ENCODE results near the gene ELN.

ELN gene

DNA sequence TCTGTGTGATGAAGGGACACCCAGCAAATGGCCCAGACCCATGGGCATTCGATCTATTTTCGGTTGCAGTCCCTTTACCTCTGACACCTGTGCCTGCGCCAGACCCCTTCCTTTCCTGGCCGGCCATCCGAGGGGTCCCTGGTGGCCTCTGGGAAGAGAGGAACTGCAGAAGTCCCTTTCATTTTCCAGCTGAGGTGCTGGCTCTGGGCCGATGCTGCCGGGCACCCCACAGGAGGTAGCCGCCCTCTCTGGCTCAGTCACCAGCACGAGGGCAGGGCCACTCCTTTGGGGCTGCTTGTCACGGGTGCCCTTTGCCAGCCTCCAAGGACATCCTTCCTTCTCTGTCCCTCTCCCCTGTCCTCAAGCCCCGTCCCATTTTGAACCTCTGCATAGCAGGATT is 4.2 kb upstream of the ELN start:
- DNase-seq (ENCODE audit: low spot score) = no peak

DNA sequence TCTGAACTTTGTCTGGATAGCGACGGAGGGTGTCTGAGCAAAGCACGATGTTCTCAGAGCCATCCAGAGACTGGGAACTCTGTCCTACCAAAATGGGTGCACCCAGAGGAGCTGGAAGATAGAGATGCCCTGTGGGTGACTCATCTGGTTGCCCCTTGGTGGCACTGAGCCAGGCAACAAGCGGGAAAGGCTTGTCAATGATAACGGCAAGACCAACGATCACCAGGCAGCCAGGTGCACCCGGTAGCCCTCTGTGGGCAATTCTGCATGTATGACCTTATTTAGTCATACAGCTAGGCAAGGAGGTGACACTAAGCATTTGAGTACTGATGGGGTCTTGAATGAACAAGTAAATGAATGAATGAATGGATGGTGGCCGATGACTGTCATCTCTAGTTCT is 2.8 kb upstream of the ELN start:
- DNase-seq (ENCODE audit: low spot score) = no peak

DNA sequence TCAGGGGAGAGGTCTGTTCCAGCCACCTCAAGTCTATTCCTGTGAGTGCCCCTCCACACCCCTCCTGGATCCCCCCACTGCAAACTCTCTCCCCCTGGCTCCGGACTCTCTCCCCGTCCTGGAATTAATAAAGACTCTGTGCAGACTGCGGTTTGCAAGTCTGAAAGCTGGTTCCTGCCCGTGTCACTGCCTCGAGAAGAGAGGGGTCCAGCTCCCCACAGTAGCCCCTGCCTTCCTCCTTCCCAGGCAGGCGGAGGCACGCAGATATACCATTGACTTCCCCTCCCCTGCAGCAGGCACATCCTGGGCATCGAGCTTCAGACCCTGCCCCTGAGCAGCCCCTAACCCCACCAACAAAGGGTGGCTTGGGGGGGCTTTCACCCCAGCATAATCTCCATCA is 2.2 kb upstream of the ELN start:
- no peak for DNase-seq (ENCODE audit: low spot score)

DNA sequence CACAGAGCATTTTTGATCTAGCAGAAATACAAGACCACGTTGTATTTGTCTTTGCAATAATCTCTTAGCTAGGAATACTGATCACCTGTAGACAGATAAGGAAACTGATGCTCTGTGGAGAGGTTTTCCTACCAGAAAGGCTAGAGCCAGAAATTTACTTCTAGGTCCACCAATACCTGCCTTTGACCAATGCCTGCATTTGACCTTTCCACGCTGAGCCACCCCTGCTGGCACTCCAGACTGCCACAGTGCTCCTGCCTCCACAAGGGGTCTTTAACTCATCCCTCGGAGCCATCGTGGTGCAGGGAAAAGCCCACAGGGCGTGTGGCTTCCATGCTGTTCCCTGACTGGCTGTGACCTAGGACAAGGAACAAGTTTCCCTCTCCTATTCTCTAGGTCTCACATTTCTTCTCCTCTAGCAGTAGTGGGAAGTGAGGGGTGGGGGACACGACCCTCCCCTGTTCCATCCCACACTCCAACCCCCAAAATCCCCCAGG is 1.5 kb upstream of the ELN start:
- DNase-seq (ENCODE audit: low spot score) = no peak

DNA sequence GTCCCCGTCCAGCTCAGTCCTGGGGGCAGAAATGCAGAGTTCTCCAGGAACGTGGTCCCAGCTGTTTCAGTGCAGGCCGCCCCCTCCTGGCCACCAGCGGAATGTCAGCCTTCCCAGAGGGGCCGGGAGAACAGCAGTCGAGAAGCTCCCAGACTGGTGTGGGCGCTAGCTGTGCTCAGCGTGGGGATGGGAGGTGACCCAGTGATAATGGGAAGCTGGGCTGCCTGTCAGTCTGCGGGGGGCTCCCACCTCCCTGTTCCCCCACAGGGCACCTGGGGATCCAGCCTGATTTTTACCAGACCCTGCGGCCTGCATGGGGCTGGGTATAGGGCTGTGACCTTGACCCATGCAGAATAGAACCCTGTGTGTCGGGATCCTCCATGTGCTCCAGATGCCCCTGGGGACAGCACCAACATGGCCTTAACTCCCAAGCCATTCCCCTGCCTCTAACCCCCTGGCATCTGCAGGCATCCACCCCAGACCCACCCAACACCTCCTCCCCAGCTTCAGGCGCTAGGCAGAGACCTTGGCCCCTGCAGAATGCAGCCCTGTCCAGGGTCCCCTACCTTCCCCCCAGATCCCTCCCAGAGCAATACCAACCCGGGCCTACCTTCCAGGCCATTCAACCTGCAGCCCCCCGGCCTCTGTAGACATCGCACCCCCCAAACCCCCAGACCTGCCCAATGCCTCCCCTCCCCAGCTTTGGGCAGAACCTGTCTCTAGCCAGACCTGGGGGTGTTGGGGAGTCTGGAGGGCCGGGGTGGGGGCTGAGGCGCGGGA is 880 bp upstream of the ELN start:
- DNase-seq (ENCODE audit: low spot score) = peak; percentile 89

DNA sequence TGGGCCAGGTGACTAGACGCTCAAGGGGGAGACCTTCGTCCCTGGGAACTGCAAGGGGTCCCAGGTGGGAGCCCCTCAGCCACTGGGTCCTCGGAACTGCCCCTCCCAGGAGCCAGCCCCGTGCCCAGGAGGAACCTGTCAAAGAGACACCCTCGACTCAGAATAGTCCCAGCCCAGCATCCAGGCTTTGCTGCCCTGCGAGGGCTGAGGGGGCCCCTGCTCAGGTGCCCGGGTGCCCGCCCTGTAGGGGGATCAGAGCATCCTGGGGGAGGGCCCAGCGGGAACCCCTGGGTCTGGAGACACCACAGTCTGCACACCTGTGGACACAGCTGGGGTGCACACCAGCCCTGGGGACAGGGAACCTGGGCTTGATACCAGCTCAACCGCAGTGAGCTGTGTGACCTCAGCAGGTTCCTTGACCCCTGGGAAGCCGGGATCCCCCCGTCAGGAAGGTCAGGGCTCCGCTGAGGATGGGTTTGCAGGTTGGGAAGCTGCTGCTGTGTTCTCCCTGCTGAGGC is 407 bp downstream of the ELN start:
- no peak for DNase-seq (ENCODE audit: low spot score)

DNA sequence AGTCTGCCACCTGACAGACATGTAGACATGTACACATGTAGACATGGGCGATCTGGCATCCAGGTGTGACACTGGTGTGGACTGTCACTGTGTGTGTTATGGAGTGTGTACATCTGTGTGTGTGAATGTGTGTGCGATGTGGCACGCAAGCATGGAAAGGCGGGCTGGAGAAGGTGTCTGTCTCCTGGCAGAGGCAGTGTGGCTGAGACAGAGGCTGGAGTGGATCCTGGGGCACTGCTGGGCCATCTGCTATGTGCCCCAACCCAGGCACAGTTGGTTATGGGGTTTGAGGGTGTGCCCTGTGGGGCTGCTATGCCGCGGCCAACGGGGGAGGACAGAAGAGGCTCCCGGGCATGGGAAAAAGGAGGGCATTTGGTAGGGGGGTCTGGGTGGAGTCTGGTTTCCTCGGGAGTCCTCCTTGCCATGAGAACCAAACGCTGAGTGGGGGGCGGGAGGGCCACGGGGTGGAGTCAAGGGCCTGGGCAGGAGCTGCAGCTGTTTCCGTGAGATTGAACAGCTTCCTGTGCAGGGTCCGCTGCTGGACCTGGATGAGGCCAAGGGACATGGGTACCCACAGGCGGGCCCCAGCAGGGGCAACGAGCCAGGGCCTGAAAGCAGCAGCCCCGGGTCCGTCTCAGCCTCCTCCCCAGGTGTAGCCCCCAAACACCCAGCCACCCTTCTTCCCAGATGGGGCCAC is 1.3 kb downstream of the ELN start:
- no peak for DNase-seq (ENCODE audit: low spot score)

DNA sequence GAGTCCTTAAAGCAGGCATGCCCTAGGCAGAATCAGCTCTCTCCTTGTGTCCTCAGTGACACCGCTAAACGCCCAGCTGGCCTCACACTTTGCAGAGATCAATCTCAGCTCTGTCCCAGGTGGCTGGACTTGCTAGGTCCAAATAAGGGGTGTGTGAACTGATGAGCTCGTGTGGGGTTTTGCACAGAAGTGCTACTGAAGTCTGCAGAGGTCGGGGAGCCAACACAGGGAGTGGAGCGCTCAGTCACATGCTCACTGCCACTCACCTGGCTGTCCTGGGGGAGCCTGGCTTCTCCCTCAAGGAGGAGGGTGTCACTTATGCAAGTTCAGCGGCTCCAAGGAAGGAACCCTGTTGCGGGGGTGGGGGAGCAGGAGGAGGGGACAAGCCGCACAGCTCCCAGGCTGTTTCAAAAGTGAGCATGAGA is 2.0 kb downstream of the ELN start:
- DNase-seq (ENCODE audit: low spot score) = no peak

DNA sequence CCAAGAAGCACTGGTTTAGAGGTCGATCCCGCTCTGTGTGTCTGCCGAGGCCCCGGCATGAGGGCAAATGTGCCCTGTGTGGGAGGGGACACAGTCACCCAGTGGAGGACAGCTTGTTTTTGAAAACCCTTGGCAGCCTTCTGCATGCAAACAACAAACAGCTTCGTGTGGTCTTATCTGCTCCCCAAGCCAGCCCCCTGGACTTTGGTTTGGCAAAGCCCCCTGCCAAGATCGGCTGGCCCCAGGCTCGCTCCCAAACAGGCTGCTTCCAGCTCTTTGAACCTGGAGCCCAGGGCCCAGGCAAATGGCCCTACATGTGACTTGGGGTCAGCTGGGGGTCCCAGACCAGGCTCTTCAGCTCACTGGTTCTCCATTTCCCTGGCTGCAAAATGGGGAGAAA is 2.9 kb downstream of the ELN start:
- no peak for DNase-seq (ENCODE audit: low spot score)

DNA sequence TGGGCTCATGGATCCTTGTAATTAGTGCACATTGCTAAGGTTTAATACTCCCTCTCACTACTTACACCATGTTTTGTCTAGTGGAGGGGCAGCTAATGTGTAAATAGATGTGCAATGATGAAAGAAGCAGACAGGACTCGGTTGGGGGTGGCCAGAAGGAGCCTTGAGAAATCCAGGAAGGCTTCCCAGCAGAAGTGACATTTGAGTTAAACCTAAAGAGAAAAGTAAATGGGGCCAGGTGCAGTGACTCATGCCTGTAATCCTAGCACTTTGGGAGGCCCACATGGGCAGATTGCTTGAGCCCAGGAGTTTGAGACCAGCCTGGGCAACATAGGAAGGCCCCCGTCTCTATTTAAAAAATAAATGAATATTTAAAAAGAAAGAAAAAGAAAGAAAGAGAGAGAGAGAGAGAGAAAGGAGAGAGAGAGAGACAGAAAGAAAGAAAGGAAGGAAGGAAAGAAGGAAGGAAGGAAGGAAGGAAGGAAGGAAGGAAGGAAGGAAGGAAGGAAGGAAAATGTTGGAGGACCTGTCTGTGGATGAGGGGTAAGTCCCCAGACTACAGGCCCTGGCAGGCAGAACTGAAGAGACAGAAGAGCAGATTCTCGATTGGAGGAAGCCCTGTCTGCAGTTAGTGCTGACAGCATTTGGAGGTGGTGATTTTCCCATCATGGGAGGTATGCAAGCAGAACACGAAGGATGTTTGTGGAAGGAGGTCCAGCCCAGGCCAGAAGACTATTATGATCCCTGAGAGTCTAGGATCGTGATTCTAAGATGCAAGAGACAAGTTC is 3.6 kb downstream of the ELN start:
- DNase-seq (ENCODE audit: low spot score) = no peak

DNA sequence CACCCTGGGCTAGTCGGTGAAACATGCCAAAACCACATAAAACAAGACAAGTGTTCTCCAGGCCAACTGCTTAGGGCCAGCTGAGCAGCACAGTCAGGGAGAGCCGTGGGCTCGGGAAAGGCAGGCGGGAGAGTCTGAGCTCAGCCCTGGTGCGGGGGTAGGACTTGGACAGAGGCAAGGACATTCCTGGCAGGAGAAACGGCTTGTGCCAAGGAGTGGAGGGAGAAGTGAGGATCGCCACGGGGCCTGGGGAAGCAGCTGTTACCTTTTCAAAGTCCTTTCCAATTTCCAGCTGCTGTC is 4.2 kb downstream of the ELN start:
- DNase-seq (ENCODE audit: low spot score) = peak; percentile 82

DNA sequence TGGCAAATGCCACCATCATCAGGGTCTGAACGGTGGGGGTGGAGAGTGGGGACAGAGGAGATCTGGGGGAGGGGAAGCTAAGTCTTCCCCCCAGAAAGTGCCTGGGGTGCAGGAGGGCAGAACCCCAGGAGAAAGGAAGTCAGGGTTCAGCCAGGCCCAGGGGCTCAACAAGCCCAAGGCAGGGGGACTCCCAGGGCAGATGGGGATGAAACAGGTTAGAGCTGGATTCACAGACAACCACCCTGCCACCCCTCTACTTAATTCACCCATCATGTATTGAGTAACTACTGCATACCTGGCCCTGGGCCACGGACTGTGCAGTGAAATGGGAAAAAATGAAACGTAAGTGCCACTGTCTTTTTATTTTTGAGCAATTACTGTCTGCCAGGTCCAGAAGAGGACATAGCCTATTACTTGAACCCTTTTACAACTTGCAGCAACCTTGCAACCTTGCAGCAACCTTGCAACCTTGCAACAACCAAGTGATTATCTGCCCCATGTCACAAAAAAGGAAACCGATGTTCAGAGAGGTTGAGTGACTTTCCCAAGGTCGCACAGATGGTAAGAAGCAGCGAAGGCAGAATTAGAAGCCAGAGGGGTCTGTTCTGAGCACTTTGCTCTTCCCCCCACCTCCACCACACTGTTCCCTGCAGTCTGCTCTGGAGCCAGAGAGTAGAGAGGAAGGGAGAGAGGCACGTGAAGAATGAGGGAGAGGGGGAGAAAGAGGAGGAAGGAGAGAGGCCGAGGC is 4.8 kb downstream of the ELN start:
- no peak for DNase-seq (ENCODE audit: low spot score)

DNA sequence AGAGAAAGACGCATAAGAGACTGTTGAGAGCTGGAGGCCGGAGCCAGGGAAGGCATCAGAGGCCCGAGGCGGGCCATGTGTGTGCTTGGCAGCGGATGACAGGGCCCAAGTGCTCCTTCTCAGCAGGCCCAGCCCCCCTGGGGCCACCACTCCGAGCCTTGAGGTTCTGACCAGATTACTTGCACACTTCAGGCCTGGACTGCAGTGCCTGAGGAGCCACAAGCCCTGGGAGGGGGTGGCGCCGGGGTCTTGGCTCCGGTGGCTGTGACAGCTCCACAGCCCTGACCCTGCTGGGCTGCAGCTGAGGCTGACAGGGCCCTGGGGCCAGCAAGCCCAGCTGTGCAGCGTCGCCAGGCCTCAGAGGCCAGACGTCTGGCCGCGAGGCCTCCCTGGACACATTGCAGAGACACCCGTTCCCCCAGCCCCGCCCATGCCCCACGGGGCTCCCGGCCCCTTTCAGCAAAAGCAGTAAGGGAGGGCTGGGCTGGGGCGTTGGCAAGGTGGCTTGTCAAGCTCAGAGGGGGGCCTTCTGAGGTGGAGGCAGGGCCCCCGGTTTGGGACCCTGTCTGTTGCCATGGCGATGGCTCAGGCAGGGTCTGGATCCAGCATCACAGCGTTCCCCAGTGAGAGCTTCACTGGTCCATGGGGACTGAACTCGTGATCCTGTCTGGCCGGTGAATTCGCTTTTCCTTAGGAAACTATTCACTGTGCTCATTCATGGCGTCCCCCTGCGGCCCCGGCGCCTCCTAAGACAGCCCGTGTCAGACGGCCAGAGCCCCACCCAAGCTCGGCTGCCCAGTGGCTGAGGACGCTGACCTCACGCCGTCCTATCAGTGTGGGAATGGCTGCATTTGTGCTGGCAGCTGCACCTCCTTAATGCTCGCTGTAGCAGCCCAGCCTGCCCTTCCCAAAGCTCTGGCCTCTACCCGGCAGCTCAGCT is 5.7 kb downstream of the ELN start:
- no peak for DNase-seq (ENCODE audit: low spot score)

DNA sequence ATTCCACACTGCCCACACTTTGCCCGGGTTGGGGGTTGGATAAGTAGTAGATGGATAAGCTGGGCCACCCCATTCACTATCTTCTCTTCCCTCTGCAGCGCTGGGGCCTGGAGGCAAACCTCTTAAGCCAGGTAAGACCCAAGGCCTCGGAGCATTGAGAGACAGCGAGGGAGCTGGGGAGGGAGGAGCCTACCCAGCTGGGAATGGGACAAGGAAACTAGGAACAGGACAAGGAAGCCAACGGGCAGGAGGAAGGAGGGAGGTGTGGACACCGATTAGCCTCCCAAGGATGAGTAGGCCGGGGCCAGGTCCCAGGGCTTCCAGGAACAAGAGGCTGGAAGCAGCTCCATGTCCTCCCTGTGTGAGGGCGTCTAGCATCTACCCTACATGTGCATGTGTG is 9.6 kb downstream of the ELN start:
- DNase-seq (ENCODE audit: low spot score) = no peak

DNA sequence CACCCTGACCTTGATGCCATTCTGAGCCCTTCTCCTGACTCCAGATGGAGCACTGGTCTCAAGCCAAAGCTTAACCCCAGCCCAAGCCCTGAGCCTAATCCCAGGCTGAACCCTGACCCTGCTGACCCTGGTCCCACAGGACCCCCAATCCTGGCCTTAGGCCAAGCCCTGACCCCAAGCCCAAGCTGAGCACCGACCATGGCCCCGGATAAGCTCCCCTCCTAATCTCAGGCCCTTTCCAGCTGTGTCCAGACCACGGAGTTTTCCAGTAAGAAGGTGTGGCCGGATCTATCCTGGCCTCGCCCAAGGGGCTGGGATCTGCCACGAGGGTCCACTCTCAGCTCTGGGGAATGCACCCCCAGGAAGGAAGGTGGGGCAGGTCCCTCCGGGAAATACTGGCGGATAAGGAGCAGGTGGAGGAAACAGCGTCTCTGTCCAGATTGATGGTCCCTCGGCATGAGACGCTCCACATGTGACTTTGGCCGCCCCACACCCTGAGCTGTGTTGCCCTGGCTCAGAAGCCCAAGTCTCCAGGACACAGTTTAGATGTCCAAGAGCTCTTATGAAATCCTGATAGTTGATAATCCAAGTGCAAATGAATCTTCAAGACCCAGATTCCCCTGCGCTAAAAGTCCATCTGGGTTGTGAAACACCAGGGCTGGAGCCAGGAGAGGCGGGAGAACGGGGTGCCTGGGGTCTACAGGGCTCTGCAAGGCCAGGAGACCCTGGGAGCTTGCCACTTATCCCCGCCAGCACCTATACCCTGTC is 10.4 kb downstream of the ELN start:
- no peak for DNase-seq (ENCODE audit: low spot score)

DNA sequence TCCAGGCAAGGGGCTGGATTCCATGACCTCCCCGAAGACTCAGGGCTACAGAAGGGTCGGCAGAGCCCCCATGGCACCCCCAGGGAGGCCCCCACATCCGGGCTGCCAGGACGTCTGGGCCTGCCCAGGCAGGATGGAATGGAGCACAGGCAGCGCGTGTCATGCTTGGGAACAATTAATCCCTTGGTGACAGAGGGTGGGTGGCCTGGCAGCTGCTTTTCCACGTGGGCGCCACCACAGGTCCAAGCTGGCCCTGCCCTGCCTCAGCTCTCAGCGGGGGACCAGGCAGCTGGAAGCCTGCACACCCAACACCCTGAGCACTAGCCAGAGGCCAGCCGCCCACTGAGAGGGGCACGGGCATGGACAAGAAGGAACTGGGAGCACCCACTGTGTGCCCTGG is 11.4 kb downstream of the ELN start:
- DNase-seq (ENCODE audit: low spot score) = no peak

DNA sequence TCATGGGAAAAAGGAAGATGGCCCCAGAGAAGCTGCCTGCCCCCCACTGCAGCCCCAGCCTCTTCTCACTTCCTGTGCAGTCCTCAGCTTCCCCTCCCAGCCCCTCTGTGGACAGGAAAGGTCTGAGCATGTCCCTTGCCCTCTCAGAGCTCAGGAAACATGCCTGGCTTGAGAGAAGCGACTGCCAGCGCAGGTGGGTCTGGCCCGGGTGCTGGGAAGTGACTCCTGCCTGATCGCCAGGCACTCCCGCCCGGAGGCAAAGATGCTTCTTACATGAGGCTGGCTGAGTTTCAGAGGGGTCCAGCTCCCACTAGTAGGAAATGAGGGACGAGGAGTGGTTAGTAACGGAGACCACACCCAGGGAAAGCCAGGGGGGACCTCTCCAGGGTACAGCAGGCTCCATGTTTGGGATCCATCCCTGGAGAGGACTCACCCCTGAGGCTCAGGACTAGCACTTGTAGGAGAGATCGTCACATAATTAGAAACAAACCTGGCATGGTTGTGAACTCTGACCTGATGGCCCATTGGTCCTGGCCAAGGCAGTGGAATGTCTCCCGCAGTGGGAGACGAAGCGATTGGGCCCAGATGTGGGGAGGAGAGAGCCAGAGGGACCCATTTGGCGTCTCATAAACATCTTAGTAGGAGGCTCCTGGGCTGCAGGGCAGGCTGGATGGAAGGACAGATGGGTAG is 12.3 kb downstream of the ELN start:
- DNase-seq (ENCODE audit: low spot score) = no peak

DNA sequence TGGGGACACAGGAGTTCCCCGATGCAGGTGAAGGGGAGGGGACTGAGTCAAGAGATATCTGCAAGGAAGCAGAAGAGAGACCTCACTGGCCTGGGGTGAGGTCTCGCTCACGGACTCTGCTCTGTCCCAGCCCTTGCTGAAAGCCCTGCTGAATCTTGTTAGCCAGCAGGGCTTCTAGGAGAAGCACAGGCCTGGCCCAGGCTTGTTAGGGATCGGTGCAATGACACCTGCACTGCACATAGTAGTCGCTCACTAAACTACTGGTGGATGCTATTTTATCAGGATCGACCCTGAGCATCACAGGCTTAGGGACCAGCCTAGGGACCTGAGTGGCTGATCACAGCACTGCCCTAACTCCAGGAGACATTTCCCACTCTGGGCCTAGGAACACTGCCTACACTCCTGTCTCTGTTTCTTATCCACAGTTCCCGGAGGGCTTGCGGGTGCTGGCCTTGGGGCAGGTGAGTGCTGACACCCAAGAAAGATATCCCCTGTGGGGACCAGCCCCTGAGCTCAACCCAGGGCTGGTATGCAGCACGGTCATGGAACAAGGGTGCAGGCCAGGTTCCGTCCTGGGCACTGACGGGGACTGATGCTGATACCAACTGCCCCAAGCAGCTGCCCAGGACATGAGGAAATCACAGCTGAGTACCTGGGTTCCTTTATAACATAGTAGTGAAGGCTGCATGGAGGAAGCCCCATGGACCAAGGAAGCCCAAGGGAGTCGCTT is 13.0 kb downstream of the ELN start:
- DNase-seq (ENCODE audit: low spot score) = no peak
